Renal cortex interstitium (tissue), 11 donors: ENCODE measurements around the gene FNDC3B. TPM values are rescaled to one million over a fixed set of nuclear protein-coding genes. Genes with fewer than 3 reads are reported as not detected.
"Not testable (repeated sequence)": the region's sequence is repeated elsewhere in the genome, so short reads cannot be mapped to it uniquely, and the experiment has no call there.

ENCODE experiments used
- DNase-seq, 11 donors: peaks; one replicate each; pipeline ENCODE4 v3.0.0-alpha.2; 2013; ENCODE audit warnings: low read depth in 9 of 11, low spot score in 4 of 11; ENCODE audit errors: extremely low read depth in 1 of 11
- polyA plus RNA-seq, 3 donors: library from polyadenylated mRNA; unstranded; fragments of 120-200 nt; gene quantifications; one replicate each; pipeline ENCODE4 v1.2.1, GENCODE V29; 2013; ENCODE audit not compliant: insufficient read length in 3 of 3

FNDC3B gene
- polyA plus RNA-seq, 3 donors = 55.0 to 61.0 (median 59.9) TPM

DNA sequence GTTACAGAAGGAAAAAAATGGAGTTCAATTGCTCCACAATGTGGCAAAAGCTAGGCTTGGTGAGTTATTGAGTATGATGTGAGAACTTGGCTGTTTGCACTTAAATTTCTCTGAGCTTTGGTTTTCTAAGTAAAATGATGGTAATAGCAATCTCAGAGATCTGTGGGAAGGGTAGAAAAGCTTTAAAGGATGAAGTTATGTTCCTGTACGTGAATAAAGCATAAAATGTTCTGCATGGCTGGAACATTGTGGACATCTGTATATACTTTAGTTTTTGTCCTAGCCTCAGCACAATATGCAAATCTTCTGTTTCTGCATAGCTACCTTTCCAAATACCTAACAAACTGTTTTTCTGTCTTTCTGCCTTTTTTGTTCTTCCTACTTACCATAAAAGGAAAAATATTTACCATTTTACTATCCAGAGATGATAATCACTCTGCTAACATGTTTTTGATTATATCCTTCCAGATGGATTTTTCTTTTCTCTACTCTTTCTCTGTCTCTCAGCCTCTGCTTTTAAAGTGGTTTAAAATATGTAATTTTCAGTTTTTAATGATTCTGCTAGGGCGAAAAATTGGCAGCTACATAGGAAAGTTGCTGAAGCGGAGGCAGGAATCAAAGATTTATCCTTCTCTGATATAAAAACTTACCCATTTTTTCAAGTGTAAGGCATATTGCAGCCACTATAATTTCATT is 188.1 kb downstream of the FNDC3B start:
- DNase-seq = no peak

DNA sequence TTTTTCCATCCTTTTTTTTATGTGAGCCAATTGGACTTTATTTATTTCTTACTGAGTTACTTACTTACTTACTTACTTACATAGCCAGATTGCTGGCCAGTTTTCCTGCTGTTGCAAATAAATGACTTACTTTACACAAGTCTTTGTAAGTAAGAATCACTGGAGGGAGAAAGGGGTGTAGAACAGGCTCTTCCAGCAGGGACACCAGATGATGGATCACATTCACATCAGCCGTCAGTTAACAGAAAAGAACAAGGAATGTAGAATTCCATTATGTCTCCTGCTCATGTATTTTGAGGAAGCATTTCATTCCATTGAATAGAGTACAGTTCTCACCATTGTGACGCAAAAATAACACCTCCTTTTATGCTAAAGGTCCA is 188.6 kb downstream of the FNDC3B start:
- DNase-seq = no peak

DNA sequence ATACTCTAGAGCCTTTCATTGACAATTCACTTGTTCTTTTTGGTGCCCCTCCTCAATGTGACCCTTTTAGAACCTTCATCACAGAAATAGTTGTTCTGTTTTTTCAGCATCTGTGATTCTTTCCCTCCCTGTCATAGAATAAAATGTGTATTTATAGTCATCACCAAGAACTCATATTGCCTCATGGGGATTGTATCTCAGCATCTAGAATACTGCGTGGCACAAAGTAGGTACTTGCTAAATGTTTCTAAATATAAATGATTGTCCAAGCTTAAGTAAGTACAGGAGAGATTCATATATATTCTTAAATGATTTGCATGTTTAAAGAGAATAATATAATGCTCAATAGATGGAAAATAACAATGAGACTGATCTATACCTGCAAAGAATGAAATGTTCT is 190.1 kb downstream of the FNDC3B start:
- no peak for DNase-seq

DNA sequence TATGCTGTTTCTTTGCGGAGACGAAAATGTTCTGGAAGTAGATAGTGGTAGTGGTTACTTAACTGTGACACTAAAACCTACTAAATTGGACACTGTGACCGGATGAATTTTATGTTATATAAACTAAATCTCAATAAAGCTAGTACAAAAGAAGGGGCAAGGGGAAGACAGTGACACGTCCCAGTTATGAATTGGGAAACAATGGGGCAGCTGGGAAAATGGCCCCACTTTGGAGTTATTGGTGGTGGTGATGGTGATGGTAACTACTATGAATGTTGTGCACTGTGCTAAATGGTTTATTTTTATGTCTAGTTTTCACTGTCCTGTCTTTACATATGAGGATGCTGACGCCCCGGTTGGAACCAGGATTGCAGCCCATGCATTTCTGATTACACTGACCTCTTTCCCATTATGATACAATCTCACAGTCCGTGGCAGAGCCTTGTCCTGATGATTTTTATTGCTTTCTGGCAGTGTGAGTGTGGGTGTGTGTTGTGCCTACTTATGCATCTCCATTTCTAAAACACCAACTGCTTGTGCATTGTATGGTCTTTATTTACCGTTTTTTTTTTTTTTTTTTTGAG is 192.0 kb downstream of the FNDC3B start:
- no peak for DNase-seq

DNA sequence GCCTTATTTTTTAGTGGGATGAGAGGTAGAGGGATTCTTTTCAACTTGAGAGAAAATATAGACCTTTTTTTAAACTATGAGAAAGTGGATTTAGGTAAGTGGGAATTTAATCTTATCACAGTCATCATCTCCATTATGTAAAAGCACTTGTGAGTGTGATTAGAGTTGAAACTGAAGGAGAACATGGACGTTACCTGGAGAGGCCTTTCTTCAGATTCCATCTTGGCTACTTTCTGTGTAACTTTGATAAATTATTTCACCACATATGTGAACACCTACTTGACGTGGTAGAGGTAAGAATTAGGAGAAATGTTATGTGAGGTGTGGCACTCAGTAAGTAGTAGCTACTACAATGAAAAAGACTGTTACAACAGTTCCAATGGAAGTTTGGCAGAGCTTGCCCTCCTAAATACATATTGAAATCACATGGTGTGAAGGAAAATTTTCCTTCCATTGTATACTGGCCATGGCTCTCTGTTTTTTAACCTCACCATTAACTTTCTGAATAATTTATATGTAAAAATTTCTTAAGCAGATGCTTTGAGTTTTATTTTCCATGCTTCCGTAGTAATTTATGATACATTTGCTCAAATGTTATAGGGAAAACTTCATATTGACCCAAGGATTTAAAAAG is 193.3 kb downstream of the FNDC3B start:
- no peak for DNase-seq

DNA sequence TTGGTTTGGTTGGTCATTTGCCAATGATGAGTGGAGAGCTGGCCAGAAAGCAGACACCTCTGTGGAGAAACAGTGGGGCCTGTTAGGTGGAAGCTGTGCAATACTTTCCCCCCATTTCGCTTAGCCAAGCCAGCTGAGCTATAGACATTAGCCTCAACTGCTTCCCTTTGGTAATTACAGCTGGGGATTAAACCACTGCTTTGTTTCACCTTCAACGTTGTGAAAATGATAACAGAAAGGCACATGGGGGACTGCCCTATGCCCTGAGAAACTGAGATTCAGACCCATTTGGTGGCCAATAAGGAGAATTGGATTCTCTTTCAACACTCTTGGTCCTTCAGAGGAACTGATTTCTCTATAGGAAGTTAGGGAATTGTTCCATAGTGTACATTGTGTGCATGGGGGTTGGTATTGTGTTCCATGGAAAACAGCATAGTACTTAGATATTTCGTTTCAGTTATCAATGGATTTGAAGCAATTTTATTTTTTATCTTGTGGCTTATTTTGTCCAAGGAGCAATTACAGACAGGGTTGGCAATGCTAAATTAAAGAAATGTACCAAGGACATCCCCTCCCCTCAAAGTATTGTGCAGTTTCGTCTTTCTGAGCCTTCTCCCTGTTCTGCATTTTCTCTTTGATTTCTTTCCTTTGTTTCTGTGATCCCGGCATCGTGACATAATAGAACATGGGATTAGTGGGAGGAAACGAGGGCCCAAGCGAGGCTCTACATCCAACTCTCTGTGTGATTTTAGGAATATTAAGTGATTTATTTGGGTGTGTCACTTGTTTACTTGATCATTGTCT is 194.3 kb downstream of the FNDC3B start:
- no peak for DNase-seq

DNA sequence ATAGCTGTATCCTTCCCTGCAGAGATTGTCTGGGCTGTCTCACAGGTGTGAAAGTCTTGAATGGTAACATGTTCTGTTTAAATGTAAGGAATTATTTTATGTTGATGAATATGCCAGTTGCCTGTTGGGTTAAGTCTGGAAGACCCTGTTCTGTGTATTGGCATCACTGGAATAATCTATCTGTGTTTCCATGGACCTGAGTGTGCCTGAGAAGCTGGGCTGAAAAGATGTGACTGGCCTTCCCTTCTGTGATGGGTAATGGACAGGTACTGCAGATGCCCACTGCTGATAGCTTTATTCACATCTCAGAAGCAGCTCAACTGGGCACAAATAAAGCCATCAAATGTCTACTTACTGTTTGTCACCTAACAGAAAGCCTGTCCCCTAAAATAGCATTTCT is 196.3 kb downstream of the FNDC3B start:
- no peak for DNase-seq

DNA sequence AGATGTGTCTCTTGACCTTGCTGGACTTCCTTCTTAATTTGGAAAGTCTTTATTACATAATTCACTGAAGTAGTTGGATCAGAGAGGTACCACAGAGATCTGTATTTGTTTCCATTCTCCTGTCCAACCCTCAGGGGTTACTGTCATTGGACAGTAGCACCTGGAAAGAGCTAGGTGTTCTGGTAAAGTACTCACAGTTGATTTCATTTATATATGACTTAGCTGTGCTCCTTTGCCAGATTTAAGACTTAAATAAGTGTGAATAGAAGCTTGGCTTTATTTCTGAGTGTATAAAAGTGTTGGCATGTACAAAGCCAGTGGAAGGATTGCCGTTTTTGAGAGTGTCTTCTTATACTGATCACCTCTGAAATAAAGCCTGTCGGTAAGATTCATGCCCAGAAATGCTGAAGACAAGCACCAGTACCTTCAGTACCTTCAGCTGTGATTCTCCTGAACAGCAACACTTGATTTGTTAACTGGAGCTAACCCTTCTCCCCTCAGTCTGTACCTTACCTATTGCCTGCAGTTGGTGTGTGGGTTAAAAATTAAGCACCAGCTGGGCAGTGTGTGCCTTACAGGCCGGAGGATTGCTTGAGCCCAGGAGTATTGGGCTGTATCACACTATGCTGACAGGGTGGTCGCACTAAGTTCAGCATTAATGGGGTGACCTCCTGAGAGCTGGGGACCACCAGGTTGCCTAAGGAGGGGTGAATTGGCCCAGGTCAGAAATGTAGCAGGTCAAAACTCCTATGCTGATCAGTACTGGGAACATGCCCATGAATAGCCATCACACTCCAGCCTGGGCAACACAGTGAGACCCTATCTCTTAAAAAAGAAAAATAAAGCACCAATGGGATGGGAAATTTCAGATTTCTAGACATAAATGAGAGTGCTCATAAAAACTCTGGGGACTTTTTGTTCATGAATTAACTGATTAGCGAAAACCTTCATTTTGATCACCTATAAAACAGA is 197.7 kb downstream of the FNDC3B start:
- no peak for DNase-seq

DNA sequence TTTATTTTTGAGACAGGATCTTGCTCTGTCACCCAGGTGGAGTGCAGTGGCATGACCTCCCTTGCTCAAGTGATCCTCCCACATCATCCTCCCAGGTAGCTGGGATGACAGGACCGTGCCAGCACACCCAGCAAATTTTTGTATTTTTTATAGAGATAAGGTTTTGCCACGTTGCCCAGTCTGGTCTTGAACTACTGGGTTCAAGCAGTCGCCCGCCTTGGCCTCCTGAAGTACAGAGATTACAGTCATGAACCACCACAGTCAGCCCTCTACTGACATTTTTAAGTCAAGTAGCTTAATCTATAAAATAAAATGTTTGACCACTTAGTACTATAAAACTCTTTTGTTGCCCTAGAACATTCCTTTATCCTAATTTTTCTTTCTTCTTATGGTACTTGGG is 198.8 kb downstream of the FNDC3B start:
- DNase-seq = no peak

DNA sequence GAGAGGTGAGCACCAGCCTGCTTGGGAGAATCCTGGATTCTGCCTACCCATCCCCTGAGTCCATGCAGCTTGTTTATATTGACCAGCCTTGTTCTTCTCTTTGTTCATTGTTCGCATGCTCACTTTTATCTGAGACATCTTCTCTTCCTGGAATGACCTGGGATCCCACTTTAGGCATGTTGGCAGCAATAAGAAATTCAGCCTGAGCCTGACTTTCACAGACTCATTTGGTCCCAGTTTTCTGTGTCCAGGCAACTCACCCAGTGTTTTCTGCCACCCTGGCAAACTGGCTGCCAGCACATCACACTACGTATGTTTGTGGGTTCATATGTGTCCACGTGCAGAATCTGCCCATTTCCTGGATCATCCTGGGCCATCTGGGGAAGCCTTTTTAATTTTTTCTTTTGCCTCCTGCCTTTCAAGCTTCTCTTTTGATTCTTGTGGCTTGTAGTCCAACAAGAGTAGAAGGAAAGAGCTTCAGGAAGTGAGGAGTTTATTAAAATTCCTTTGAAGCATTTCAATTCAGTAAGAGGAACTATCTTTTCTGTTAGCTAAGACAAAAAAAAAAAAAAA is 199.9 kb downstream of the FNDC3B start:
- DNase-seq = no peak

DNA sequence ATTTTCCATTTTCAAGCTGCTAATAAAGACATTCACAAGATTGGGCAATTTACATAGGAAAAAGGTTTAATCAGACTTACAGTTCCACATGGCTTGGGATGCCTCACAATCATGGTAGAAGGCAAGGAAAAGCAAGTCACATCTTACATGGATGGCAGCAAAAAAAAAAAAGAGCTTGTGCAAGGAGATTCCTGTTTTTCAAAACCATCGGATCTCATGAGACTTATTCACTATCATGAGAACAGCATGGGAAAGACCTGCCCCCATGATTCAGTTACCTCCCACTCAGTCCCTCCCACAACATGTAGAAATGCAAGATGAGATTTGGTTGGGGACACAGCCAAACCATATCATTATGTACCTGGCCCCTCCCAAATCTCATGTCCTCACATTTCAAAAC is 202.0 kb downstream of the FNDC3B start:
- DNase-seq = no peak

DNA sequence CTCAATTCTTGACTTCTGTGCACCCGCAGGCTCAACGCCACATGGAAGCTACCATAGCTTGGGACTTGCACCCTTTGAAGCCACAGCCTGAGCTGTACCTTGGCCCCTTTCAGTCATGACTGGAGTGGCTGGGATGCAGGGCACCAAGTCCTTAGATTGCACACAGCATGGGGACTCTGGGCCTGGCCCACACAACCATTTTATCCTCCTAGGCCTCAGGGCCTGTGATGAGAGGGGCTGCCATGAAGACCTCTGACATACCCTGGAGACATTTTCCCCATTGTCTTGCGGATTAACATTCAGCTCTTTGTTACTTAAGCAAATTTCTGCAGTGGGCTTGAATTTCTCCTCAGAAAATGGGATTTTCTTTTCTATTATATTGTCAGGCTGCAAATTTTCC is 203.1 kb downstream of the FNDC3B start:
- DNase-seq = not testable (repeated sequence)

DNA sequence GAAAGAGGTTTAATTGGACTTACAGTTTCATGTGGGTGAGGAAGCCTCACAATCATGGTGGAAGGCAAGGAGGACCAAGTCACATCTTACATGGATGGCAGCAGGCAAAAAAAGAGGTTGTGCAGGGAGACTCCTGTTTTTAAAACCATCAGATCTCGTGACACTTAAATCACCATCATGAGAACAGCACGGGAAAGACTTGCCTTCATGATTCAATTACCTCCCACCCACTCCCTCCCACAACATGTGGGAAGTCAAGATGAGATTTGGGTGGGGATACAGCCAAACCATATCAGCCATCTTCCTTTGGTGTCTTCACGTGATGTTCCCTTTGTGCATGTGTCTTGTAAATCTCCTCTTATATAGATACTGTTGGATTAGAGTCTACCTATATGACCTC is 204.0 kb downstream of the FNDC3B start:
- not testable (repeated sequence) for DNase-seq

DNA sequence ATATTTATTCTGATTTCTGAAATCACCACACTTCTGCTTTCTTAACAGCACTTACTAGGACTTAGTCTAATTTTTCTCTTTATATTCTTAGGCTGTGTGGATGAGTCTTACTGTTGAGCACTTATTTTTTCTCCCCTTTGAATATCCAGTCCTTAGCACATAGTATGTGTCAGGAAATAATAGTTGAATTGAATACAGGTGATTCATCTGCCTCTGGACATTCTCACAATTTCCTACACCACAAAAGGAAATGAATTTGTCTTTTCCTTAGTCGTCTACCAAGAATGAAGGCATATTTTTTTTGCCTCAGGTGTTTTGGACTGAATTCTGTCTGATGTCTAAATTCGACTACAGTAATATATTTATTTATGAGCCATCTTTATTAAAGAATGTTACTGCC is 204.6 kb downstream of the FNDC3B start:
- no peak for DNase-seq

DNA sequence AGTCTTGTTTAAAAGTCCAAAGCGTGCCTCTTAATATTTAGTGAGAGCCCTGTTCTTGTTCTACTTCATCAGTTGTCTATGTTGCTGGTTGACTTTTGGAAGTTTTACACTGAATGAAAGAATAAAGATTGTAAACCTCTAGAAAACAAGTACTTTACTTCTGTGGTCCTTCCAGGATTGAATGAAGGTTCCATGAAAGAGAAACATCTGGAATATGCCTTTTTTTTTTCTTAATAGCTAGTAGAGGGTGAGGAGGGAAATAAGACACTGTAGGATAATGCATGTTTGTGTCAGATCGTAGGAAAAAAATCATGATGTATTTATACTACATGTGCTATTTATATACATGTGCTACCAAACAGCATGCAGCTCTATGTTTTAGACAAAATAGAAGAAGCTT is 205.9 kb downstream of the FNDC3B start:
- DNase-seq = no peak

DNA sequence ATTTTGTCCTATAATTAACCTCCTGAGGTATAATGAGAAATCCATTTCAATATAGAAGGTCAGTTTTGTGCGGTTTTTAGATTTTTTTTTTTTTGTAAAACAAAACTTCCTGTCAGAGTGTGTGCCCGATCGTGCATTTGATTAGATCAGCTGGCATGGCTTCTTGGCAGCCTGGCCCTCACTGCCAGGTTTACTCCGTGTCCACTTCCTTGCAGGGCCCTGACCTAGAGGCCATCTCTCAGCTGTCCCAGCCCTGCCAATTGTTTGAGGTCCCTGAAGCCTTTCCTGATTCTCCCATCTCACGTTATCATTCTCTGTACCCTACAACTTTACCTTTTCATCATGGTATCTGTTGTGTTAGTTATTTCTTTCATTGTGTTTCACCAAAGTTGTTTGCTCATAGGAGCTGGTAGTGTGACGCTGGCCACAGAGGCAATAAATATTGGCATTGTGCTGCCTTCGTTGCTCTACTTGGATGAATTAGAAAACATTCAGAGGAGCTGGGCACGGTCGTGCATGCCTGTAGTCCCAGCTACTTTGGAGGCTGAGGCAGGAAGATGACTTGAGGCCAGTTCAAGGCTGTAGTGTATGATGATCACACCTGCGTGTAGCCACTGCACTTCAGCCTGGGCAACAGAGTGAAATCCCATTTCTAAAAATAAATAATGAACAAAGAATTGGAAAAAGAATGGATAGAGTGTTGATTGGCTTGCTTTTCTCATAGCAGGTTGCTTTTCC is 206.9 kb downstream of the FNDC3B start:
- DNase-seq = no peak

DNA sequence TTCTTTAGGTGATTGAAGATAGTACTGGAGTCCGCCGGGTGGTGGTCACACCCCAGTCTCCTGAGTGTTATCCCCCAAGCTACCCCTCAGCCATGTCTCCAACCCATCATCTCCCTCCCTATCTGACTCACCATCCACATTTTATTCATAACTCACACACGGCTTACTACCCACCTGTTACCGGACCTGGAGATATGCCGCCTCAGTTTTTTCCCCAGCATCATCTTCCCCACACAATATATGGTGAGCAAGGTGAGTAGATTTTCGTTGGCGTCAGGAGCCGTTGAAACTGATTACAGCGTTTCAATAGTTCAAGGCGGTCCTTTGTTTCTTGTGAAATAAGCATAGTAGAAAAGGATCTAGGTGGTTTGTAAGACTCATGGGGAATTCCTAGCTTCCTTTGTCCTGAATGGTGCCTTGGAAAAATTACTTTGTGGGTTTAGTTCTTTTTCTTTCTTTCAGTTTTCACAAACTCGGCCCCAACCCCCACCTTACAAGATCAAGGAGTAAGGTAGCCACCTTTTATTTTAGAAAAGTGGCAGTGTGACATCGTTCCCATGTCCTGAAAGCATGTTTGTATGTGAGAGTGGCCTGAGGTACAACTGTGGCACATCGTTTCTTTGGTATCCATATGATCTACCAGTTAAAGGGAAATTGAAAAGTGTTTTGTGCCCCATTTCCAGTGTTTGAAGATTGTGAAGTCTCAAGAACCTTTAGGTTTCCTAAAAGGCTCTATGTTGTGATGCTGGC is 208.3 kb downstream of the FNDC3B start:
- DNase-seq = no peak
